AG10803 (cell line): Measurements from ENCODE around the gene ANGPTL3.

Experiments
- DNase-seq: peaks from one replicate; pipeline ENCODE4 v3.0.0; 2010; ENCODE audit warnings: low read depth
- H3K4me3 ChIP-seq: 2 replicates; pipeline ENCODE4 v1.5.1; 2011; ENCODE audit warnings: mild to moderate bottlenecking, low read length, control low read depth
- TF ChIP-seq, protein P1 (sequence below): conservative IDR thresholded peaks from 2 replicates; pipeline ENCODE4 v1.5.1; 2011; ENCODE audit warnings: mild to moderate bottlenecking, low read length, control low read depth, inconsistent platforms

ANGPTL3 gene

DNA sequence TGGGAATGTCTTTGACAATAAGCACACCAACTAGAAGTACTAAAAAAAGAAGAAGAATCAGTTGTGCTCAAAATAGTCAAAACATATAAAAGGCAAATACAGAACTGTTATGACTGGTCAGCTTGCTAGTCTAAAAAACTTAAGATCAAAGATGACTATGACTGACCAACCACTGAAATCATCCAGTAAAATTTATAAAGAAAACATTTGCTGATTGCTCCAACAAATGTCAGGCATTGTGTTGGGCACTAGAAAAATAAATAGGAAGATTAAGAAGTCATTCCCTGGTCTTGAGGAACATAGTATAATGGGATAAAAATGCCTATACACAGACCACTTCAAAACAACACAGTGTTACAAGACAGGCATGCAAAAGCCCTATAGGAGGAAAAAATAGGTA lies 9.3 kb upstream of the ANGPTL3 start:
- no peak for DNase-seq
- no peak overlapping the region for H3K4me3 ChIP-seq
- TF ChIP-seq, protein P1, sequence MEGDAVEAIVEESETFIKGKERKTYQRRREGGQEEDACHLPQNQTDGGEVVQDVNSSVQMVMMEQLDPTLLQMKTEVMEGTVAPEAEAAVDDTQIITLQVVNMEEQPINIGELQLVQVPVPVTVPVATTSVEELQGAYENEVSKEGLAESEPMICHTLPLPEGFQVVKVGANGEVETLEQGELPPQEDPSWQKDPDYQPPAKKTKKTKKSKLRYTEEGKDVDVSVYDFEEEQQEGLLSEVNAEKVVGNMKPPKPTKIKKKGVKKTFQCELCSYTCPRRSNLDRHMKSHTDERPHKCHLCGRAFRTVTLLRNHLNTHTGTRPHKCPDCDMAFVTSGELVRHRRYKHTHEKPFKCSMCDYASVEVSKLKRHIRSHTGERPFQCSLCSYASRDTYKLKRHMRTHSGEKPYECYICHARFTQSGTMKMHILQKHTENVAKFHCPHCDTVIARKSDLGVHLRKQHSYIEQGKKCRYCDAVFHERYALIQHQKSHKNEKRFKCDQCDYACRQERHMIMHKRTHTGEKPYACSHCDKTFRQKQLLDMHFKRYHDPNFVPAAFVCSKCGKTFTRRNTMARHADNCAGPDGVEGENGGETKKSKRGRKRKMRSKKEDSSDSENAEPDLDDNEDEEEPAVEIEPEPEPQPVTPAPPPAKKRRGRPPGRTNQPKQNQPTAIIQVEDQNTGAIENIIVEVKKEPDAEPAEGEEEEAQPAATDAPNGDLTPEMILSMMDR: no peak

DNA sequence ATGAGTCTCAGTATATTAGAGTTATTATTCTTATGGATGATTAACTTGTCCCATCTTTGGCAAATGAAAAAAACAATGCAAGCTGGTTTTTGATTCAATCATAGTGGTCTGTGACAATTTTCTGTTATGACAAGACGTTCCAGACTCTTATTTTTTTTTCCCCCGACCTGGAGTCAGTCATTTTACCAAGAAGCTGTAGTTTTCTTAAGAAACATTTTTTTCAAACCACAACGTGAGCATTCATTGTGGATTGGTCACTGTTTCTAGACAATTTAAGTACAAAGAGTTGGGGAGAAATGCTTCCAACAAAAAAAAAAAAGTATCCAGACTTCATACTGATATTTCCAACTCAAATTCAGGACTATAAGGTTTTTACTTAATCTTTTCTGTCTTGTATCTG lies 8.0 kb upstream of the ANGPTL3 start:
- TF ChIP-seq, protein P1: no peak
- no peak overlapping the region for H3K4me3 ChIP-seq
- DNase-seq: peak; percentile 29

DNA sequence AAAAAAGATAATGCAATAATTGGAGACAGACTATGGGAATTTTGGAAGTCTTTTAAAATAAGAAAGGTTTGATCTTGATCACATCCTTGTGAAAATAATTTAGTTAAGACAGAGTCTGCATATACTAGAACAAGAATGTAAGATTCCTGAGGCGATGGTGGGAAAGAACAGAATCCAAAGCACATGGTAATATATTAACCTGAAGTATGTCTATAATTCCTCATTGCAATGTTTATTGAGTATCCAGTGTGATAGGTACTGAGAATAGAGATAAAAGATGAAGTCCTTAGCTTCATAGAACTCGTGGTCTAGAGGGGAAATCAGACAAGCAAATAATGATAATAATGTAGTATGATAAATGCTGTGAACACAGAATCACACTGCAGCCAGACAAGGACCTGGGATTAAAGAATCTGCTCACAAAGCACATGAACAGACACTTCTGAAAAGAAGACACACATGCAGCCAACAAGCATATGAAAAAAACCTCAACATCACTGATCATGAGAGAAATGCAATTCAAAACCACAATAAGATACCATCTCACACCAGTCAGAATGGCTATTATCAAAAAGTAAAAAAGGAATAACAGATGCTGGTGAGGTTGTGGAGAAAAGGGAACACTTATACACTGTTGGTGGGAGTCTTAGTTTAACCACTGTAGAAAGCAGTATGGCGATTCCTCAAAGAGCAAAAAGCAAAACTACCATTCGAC lies 6.9 kb upstream of the ANGPTL3 start:
- no peak overlapping the region for H3K4me3 ChIP-seq
- no peak for DNase-seq
- TF ChIP-seq, protein P1: no peak

DNA sequence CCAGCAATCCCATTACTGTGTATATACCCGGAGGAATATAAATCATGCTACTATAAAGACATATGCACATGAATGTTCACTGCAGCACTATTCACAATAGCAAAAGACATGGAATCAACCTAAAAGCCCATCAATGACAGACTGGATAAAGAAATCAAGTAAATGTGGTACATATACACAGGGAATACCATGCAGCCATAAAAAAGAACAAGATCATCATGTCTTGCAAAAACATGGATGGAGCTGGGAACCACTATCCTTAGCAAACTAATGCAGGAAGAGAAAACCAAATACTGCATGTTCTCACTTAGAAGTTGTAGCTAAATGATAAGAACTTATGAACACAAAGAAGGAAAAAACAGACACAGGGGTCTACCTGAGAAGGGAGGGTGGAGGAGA lies 6.4 kb upstream of the ANGPTL3 start:
- TF ChIP-seq, protein P1: no peak
- no peak for DNase-seq

DNA sequence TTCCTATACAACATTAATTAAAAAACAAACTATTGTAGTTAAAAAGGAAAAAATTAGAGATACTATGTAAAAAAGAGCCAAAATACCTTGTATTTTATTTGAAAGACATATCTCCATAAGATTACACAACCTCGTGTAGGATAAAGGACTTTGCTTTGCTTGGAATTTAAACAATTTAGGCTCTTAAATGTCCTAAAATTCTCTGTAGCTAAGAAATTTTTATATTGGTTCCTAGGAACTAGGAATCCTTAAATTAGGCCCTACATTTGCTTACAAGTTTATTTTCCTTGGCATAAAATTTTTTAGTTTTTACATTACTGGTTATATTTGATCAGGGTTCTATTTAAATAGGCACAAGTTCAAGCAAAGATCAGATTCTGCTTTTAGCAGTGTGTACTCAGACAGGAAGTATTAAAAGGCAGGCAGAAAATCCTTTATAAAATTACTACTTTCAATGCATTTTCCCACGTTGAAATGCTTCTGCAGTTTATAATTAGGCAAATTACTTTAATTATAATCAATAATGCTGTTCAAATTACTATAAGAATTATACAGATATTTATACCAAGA lies 3.4 kb upstream of the ANGPTL3 start:
- DNase-seq: no peak
- TF ChIP-seq, protein P1: no peak

More for the DNA sequence above, 6.4 kb upstream of the ANGPTL3 start:
- no peak overlapping the region for H3K4me3 ChIP-seq

DNA sequence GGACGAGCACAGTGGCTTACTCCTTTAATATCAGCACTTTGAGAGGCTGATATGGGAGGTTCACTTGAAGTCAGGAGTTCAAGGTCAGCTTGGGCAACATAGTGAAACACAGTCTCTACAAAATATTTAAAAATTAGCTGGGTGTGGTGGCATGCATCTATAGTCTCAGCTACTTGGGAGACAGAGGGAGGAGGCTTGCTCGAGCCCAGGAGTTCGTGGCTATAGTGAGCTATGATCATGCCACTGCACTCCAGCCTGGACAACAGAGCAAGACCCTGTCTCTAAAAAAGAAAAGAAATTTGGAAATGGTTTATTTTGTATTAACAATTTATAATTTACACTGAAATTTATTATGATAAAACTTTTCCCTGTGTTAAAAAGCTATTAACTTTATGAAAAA lies 1.7 kb upstream of the ANGPTL3 start:
- TF ChIP-seq, protein P1: no peak
- H3K4me3 ChIP-seq: no peak overlapping the region
- DNase-seq: no peak

More for the DNA sequence above, 3.4 kb upstream of the ANGPTL3 start:
- H3K4me3 ChIP-seq: no peak overlapping the region

DNA sequence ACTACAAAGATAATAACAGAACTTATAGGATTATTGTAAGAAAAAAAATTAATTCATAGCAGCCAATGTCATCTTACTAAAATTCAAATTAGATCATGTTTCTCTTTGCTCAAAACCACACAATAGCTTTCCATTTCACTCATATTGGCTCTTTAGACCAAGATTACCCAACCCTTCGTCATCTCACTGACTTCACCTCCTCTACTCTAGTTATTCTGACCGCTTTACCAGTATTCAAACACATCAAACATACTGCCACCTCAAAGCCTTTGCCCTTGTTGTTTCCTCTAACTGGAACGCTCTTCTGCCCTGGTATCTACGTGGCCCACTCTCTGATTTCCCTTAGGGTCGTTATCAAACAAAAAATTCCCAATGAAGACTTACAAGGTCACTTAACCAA lies 1.7 kb downstream of the ANGPTL3 start:
- DNase-seq: peak; percentile 10
- H3K4me3 ChIP-seq: no peak overlapping the region
- TF ChIP-seq, protein P1: no peak
